ENCODE measurements around the gene GAS7. TPM values are rescaled to one million over a fixed set of nuclear protein-coding genes. Genes with fewer than 3 reads are reported as not detected.

GAS7 gene
- total and polyA plus RNA-seq, 2 donors (not counting 1 experiment from before 2014, with no cell fraction given) = 3.4 to 13.6 TPM

DNA sequence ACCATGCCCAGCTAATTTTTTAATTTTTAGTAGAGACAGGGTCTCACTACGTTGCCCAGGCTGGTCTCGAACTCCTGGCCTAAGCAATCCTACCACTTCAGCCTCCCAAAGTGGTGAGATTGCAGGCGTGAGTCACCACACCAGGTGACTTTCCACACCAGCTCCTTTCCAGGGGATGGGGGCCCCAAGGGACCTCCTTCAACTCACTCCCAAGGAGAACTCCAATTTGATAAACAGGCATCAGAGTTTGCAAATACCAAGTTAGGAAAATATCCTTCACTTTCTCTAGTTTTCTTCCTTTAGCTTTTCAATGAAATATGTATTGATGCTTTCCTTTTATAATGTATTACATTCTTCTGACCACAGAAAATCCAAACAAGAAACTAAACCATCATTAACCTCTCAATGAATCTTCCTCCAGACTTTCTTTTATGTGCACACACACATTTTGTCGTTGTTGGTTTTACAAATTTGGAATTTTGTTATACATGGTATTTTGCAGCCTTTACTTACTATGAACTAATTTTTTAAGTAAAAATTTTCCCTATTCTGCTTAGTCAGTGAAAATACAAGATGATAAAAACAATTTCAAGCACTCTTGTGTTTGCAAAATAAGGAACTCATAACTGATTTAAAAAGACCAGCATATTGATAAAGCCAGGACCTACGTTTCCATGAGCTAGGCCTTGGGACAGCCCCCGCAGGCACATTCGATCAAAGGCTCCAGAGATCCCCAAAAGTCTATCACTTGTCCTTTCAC, 32.0 kb downstream of the GAS7 start:
- POLR2A ChIA-PET = interaction anchor here (0.6 kb wide), 1 partner anchor 38 kb away, joined by 3 read pairs; no protein-coding TSS in a partner anchor
- ATAC-seq (ENCODE audit: low read depth) (no peak), DNase-seq (no peak)
- H3K4me2 ChIP-seq (replicated peaks; ENCODE audit: low read depth, low read length, poor library complexity, severe bottlenecking) = no peak overlapping the region
- no peaks in the 10 kb centered on the region for H3K79me2 ChIP-seq (ENCODE audit: control insufficient read depth, insufficient read depth, low read length)
- CTCF ChIA-PET = interaction anchor here (0.5 to 1.3 kb wide), 2 partner anchors 10 to 18 kb away, joined by 3 read pairs; no protein-coding TSS in a partner anchor
- no peaks in the 10 kb centered on the region for H3K27me3 Mint-ChIP-seq
- H3K9ac ChIP-seq (ENCODE audit: low read length) = no peak overlapping the region
- H3K27ac ChIP-seq (ENCODE audit: low read length in 2 of 2) = no peak overlapping the region
- H3K9me3 ChIP-seq (ENCODE audit: control extremely low read depth in 1 of 3, control insufficient read depth in 2 of 3, insufficient read depth in 1 of 3, low read length in 2 of 3) = no peaks in the 10 kb centered on the region
- no peaks in the 10 kb centered on the region for H3K9me3 Mint-ChIP-seq (ENCODE audit: insufficient read depth)
- H3K4me1 ChIP-seq (ENCODE audit: control insufficient read depth in 2 of 2, insufficient read depth in 2 of 2, low read length in 2 of 2) = peaks cover 9 to 10% of the 10 kb centered on the region in 2 donors
- 90% methylated on average over 6 of the region's 7 CpGs for WGBS (ENCODE audit: insufficient coverage)
- TF ChIP-seq EZH2 (IDR thresholded peaks at IDR 0.05; ENCODE audit: borderline replicate concordance, insufficient read depth, low read depth, low read length, poor library complexity, severe bottlenecking) (no peak), CTCF (IDR thresholded peaks at IDR 0.05) (no peak)
- H3K4me3 Mint-ChIP-seq = no peak overlapping the region
- intact Hi-C loops (cut with micrococcal nuclease) = no loop called here
- peaks cover 26% of the 10 kb centered on the region for H3K4me1 Mint-ChIP-seq
- no peaks in the 10 kb centered on the region for H3K27me3 ChIP-seq (replicated peaks in 1 of 4; ENCODE audit: control extremely low read depth in 1 of 4, control insufficient read depth in 3 of 4, insufficient read depth in 4 of 4, low read length in 3 of 4)
- H3K4me3 ChIP-seq (ENCODE audit: control extremely low read depth in 1 of 5, extremely low read depth in 1 of 5, insufficient read depth in 1 of 5, low read depth in 2 of 5, low read length in 4 of 5) = no peak overlapping the region
- no peak overlapping the region for H3K27ac Mint-ChIP-seq
- H2AFZ ChIP-seq (ENCODE audit: insufficient read depth, low read depth, low read length, poor library complexity, severe bottlenecking) = no peak overlapping the region
- no peaks in the 10 kb centered on the region for H3K36me3 ChIP-seq (replicated peaks in 1 of 2; ENCODE audit: control extremely low read depth in 1 of 2, control insufficient read depth in 1 of 2, extremely low read depth in 1 of 2, insufficient read depth in 2 of 2, low read length in 1 of 2)
- H4K20me1 ChIP-seq (ENCODE audit: control insufficient read depth, insufficient read depth, low read length, poor library complexity, severe bottlenecking) = no peaks in the 10 kb centered on the region

GRCh38 chr17:10162096-10162495, 36.3 kb downstream of the GAS7 start:
- Histone ChIP-seq H3K9ac (ENCODE audit: low read length) (no peak overlapping the region), H3K79me2 (ENCODE audit: control insufficient read depth, insufficient read depth, low read length) (no peaks in the 10 kb centered on the region), H3K36me3 (replicated peaks in 1 of 2; ENCODE audit: control extremely low read depth in 1 of 2, control insufficient read depth in 1 of 2, extremely low read depth in 1 of 2, insufficient read depth in 2 of 2, low read length in 1 of 2) (no peaks in the 10 kb centered on the region), H3K9me3 (ENCODE audit: control extremely low read depth in 1 of 3, control insufficient read depth in 2 of 3, insufficient read depth in 1 of 3, low read length in 2 of 3) (no peaks in the 10 kb centered on the region), H3K4me2 (replicated peaks; ENCODE audit: low read depth, low read length, poor library complexity, severe bottlenecking) (no peak overlapping the region), H3K27ac (ENCODE audit: low read length in 2 of 2) (no peak overlapping the region), H3K4me1 (ENCODE audit: control insufficient read depth in 2 of 2, insufficient read depth in 2 of 2, low read length in 2 of 2) (peaks cover 12% of the 10 kb centered on the region in 2 donors), H2AFZ (ENCODE audit: insufficient read depth, low read depth, low read length, poor library complexity, severe bottlenecking) (no peak overlapping the region), H4K20me1 (ENCODE audit: control insufficient read depth, insufficient read depth, low read length, poor library complexity, severe bottlenecking) (no peaks in the 10 kb centered on the region), H3K4me3 (ENCODE audit: control extremely low read depth in 1 of 5, extremely low read depth in 1 of 5, insufficient read depth in 1 of 5, low read depth in 2 of 5, low read length in 4 of 5) (no peak overlapping the region), H3K27me3 (replicated peaks in 1 of 4; ENCODE audit: control extremely low read depth in 1 of 4, control insufficient read depth in 3 of 4, insufficient read depth in 4 of 4, low read length in 3 of 4) (no peaks in the 10 kb centered on the region)
- no peak for ATAC-seq (ENCODE audit: low read depth)
- H3K9me3 Mint-ChIP-seq (ENCODE audit: insufficient read depth) = no peaks in the 10 kb centered on the region
- H3K4me3 Mint-ChIP-seq = no peak overlapping the region
- intact Hi-C loops (cut with micrococcal nuclease) = no loop called here
- H3K27me3 Mint-ChIP-seq = no peaks in the 10 kb centered on the region
- no peak for DNase-seq
- H3K4me1 Mint-ChIP-seq = peaks cover 21% of the 10 kb centered on the region
- 70% methylated on average over 2 of the region's 5 CpGs for WGBS (ENCODE audit: insufficient coverage)
- no peak overlapping the region for H3K27ac Mint-ChIP-seq
- CTCF ChIA-PET = interaction anchor here (1.6 kb wide), 1 partner anchor 9 kb away, joined by 3 read pairs; no protein-coding TSS in a partner anchor
- POLR2A ChIA-PET = interaction anchor here (0.7 to 0.9 kb wide), 2 partner anchors 9 to 115 kb away, joined by 4 to 7 read pairs; no protein-coding TSS in a partner anchor
- TF ChIP-seq CTCF (IDR thresholded peaks at IDR 0.05) = no peak
- no peak for TF ChIP-seq EZH2 (IDR thresholded peaks at IDR 0.05; ENCODE audit: borderline replicate concordance, insufficient read depth, low read depth, low read length, poor library complexity, severe bottlenecking)

Measured in B cell (primary cell).